ENCODE data around the gene PLA2G6.
"Not testable (repeated sequence)": the region's sequence is repeated elsewhere in the genome, so short reads cannot be mapped to it uniquely, and the experiment has no call there.

The PLA2G6 gene

GRCh38 chr22:38126928-38127668 is 54.5 kb downstream of the PLA2G6 start:
- DNase-seq: no peak

GRCh38 chr22:38125751-38126201 is 55.9 kb downstream of the PLA2G6 start:
- DNase-seq: no peak

GRCh38 chr22:38125038-38125610 is 56.5 kb downstream of the PLA2G6 start:
- DNase-seq: no peak

GRCh38 chr22:38124236-38124974 is 57.2 kb downstream of the PLA2G6 start:
- DNase-seq: no peak

- DNase-seq: no peak
Observed at GRCh38 chr22:38122616-38123015, 59.0 kb downstream of the PLA2G6 start.

- no peak for DNase-seq
Observed at GRCh38 chr22:38120359-38121110, 61.1 kb downstream of the PLA2G6 start.

- DNase-seq: not testable (repeated sequence)
Observed at GRCh38 chr22:38118747-38119146, 62.9 kb downstream of the PLA2G6 start.

- no peak for DNase-seq
Observed at GRCh38 chr22:38118182-38118581, 63.4 kb downstream of the PLA2G6 start.

GRCh38 chr22:38117556-38117955 is 64.1 kb downstream of the PLA2G6 start:
- DNase-seq: not testable (repeated sequence)

GRCh38 chr22:38115423-38116205 is 66.0 kb downstream of the PLA2G6 start:
- no peak for DNase-seq

- peak; percentile 67 for DNase-seq
Observed at GRCh38 chr22:38114484-38115398, 66.9 kb downstream of the PLA2G6 start.

GRCh38 chr22:38112381-38112780 is 69.2 kb downstream of the PLA2G6 start:
- no peak for DNase-seq

GRCh38 chr22:38111925-38112355 is 69.7 kb downstream of the PLA2G6 start:
- DNase-seq: no peak

GRCh38 chr22:38110863-38111852 is 70.5 kb downstream of the PLA2G6 start:
- DNase-seq: no peak

GRCh38 chr22:38110008-38110862 is 71.4 kb downstream of the PLA2G6 start, which contains the start of gene BAIAP2L2:
TSS of gene BAIAP2L2 (minus strand) at chr22:38110684. CDS start at chr22:38110525, 159 bp downstream.
- DNase-seq: no peak

GRCh38 chr22:38109371-38110001 is 72.1 kb downstream of the PLA2G6 start:
- no peak for DNase-seq

- no peak for DNase-seq
Observed at GRCh38 chr22:38108561-38109319, 72.9 kb downstream of the PLA2G6 start.

Data from stimulated activated naive CD4-positive, alpha-beta T cell treated with Interleukin-2 at 50 U/mL for 16 hours (primary cell).